Measurements from ENCODE around the gene ING1.
"Not testable (repeated sequence)": the region's sequence is repeated elsewhere in the genome, so short reads cannot be mapped to it uniquely, and the experiment has no call there.

ING1 gene

DNA sequence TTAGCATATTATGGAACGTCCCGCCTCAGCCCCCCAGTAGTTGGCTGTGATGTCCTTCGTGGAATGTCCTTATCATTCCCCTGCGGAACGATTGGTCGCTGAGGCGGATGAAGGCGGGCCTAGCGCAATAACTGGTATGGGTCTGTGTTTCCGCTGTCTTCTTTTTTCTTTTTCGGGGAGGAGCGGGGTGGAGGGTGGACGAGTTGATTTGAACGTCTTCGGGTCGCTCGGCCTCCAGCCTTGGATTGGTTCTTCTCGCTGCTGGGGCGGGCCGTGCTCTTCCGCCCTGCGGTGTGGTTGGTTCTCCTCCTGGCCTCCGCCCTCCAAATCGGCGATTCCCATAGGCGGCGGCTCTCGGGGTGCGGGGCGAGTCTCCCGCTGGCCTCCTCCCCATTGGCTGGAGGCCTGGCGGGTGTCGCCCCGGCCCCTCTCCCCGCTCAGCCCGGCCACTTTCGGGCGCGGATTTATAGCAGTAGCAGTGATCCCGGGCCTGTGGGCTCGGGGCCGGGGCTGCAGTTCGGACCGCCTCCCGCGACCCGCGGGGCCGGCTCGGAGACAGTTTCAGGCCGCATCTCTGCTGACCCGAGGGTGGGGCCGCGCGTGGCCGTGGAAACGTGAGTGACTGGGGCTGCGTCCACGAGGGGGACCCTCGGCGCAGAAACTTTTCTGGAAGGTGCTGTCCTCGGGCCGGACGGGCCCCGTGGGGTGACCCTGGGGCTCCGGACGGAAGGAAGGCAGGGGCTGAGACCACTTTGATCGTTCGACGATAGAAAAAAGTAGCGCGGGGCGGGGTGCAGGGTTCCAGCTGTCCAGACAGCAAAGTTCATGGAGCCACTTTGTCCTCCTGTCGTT is 2.1 kb downstream of the ING1 start:
- DNase-seq = peak; percentile 98

DNA sequence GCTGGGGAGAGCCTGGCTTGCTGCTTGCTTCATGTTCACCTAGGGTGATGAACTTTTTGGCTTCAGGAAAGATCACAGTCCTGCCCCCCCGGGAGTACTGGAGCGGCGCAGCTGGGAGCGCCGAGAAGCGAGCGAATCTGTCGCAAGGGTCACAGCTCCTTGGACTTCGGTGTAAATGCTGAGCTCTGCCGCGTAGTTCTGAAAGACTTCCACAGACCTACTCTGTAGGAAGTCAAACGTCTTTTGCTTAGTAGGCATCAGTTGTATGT is 2.7 kb downstream of the ING1 start:
- DNase-seq = peak; percentile 8

DNA sequence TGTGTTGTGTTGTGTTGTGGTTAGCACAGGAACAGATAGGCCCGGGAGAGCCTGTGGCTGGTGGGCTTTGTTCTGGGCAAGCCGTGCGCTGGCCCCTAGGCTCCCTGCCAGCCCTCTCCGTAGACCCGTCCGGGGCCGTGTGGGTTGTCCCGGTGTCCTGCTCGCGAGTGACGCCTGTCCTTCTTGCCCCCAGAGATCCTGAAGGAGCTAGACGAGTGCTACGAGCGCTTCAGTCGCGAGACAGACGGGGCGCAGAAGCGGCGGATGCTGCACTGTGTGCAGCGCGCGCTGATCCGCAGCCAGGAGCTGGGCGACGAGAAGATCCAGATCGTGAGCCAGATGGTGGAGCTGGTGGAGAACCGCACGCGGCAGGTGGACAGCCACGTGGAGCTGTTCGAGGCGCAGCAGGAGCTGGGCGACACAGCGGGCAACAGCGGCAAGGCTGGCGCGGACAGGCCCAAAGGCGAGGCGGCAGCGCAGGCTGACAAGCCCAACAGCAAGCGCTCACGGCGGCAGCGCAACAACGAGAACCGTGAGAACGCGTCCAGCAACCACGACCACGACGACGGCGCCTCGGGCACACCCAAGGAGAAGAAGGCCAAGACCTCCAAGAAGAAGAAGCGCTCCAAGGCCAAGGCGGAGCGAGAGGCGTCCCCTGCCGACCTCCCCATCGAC is 5.7 kb downstream of the ING1 start:
- no peak for DNase-seq

DNA sequence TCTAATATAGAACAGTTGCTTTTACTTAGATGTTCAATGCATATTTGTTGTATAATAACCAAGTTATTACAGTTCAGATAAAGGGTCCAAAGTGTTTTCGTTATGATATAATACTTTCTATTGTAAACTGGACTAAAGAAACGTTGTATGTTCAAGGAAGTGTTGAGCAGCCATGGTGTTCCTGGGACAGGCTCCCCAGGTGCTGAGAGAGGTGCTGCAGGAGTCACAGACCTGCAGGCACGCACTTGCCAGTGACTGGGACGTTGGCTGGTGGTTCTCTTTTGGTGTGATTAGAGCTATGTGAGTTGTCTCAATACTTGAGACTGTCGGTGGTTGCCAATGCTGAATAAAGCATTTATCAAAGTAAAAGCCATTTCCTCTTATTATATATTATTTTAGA is 9.5 kb downstream of the ING1 start:
- DNase-seq = no peak

DNA sequence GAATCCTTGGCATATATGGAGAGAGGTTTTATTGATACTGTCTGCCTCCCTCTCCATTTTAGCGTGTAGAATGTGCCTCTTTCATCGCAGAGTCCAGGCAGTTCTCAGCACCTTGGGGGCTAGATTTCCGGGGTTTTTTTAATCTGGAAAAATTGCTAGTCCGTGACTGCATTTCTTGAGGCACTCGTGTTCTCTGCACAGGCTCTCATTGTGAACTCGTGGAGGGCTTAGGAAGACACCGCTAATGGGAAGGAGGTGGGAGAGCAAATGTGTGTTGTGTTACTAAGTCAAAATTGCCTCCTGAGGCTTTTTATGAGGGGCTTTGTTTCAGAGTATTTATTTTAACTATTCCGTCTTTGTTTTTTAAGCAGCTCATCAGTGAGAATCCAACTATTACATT is 10.1 kb downstream of the ING1 start:
- DNase-seq = no peak

DNA sequence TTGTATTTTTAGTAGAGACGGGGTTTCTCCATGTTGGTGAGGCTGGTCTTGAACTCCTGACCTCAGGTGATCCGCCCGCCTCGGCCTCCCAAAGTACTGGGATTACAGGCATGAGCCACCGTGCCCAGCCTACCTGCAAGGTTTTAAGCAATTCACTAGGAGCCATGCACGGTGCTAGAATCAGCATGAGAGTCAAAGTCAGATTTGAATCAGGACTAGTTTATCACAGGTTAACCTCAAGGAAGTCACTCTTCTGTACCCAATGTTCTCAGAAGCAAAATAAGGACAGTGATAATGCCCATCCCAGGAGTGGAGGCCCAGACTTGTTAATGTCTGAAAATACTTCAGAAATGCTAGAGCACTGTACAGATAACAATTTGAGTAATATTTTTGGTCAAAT is 12.7 kb downstream of the ING1 start:
- DNase-seq = not testable (repeated sequence)

DNA sequence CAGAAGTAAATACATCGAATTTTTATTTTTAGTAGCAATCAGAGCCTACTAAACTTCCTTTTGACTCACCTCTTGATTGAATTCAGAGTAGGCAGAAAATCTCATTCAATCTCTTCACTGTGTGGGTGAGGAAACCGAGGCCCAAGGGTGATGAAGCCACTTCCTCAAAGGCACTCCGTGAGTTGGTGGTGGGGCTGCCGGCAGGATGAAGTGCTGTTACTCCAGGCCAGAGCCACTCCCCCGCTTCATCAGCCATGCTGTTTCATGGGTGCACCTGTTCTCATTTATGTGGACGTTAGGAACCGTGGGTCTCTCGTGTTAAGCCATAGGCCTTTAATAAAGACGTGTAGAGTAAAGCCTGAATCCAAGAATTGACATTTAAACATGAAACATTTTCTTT is 13.2 kb downstream of the ING1 start:
- DNase-seq = peak; percentile 84

DNA sequence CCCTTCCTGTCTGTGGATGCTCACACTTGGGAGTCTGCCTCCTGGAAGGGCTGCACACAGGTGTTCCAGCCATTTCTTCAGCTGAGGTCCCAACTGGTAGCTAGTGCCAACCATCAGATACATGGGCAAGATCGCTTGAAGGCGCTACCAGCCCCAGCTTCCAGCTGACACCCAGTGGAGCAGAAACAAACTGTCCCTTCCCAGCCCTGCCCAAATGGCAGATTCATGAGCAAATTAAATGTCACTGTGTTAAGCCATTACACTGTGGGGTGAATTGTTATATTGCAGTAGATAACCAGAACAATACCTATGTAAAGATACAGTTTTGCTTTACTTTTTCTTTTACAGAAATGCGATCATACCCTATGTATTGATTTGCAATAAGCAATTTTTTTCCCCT is 17.6 kb downstream of the ING1 start:
- DNase-seq = no peak

DNA sequence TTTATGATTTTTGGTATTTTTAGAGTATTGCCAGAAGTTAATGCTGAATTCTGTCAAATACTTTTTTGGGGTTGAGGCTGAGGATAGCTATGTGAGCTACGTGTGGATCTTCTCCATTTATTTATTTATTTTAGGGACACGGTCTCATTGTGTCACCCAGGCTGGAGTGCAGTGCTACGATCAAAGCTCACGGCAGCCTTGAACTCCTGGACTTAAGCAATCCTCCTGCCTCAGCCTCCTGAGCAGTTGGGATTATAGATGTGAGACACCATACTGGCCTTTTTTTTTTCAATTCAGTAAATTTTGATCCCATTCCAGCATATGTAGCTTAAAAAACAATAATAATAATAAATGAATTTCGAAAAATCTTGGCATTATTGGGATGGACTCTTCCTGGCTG is 21.1 kb downstream of the ING1 start:
- no peak for DNase-seq

DNA sequence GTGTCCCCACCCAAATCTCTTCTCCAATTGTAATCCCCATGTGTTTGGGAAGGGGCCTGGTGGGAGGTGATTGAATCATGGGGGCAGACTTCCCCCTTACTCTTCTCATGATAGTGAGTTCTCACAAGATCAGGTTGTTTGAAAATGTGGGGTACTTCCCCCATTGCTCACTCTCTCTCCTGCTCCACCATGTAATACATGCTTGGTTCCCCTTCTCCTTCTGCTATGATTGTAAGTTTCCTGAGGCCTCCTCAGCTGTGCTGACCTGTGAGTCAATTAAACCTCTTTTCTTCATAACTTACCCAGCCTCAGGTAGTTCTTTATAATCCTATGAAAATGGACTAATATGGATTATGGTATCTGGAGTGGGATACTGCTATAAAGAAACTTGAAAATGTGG is 24.1 kb downstream of the ING1 start:
- no peak for DNase-seq

DNA sequence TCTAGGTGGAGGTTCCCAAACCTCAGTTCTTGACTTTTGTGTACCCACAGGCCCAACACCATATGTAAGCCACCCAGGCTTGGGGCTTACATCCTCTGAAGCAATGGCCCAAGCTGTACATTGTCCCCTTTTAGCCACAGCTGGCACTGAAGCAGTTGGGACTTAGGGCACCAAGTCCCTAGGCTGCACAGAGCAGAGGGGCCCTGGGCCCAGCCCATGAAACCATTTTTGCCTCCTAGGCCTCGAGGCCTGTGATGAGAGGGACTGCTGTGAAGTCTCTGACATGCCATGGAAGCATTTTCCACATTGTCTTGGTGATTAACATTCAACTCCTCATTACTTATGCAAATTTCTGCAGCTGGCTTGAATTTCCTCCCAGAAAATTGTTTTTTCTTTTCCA is 30.2 kb downstream of the ING1 start:
- no peak for DNase-seq

DNA sequence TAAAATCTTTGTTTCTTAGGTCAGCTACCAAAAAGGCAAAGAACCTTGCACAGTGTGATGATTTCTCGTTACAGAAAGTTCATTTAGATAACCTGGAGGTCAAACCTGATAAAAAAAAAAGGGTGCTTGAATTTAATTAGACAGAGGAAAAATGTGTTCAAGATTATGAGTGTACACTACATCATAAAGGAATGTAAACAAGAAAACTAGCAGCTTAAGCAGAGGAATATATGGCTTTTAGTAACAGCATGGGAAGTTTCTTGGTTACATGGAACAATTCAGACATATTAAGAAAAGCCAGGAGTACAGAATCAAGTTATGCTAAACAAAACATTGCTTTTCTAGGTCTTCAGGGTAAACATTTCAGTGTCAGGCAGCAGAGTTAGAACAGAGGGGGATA is 32.9 kb downstream of the ING1 start:
- DNase-seq = no peak

DNA sequence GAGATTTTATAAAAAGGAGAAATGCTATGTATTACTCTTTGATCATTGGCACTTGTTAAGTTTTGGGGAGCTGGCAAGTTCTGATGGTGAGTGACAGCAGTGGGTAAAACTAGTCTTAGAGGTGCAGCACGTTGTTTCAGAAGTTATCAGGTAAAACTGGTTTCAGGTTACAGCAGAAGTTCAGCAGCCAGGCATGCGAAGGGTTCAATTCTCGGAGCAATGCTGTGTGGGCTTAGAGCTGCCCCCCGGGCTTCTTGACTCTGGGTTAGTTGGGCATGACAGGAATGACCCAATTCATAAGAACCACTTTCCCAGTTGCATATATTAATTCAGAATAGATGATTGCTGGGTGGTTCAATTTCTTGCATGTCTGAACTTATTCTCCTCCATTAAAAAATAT is 34.8 kb downstream of the ING1 start:
- no peak for DNase-seq

DNA sequence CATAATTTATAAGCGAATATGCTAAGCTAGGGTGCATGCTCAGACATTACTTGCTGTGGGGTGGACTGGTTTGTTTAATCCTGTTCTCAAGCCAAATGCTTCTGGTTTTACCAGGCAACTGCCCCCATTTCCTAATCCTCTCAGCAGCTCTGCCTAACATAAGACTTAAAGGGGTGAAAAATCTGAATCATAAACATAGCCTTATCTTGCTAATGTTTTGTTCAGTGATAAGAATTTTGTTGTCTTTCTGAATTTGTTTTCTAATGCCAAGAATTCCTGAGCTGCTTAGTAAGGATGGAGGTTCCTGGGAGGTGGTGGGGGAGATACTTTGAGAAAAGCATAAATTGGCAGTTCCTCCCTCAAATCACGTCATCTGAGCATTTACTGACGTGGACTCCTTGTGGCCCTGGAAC is 42.7 kb downstream of the ING1 start:
- DNase-seq = no peak

DNA sequence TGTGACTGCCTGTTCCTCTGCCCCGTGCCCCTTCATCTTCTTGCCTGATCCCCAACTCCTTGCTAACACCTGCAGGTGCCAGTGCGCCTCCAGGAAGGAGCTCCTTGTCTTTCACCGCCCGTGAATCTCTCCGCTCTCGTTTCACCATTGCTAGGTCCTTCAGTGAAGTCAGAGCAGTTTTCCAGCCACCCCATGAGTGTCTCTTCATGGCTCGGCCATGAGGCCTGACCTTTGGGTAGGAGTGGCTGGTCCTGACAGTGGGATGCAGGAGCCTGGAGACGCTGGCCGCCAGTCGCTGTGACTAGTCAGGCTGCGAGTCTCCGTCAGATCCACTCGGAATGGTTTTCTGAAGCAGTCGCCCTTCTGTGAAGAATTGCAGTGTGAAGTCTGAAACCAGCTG is 43.8 kb downstream of the ING1 start:
- no peak for DNase-seq

DNA sequence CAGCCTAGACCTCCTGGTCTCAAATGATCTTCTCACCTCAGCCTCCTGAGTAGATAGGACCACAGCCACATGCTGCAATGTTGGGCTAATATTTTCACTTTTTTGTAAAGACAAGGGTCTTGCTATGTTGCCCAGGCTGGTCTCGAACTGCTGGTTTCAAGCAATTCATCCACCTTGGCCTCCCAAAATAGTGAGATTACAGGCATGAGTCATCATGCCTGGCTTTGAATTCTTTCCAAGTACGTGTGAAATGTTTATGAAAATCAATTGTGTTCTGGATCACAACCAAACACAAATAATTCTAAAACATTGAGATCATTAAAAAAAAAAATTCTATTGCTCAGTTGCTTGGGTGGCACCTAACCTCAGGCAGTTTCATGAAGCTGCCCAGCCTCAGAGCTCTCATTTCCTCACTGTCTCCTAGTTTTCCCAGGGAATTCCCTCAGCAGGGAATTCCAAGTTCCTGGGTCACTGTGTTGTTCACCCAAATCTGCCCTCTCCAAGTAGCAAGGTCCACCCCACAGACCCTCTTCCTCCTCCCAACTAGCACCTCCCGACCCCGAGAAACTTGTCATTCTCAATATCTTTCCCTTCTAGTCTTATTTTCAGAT is 44.8 kb downstream of the ING1 start:
- no peak for DNase-seq

DNA sequence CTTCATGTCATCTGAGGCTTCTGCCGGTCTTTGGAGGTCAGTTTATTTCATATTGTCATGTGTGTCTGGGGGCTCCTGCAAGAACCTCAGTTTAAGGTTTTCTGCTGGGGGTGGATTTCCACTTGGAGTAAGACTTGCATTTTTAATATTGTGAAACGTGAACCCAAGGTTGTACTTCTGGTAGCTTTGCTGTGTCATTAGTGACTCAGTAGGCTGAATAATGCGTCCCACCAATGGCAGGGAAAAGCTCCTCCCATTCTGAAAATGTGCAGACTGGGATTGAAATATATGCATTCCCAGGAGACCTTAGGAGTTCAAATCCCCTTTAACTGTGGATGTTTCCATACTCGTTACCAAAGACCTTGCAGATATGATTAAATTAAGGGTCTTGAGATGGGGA is 46.2 kb downstream of the ING1 start:
- no peak for DNase-seq

DNA sequence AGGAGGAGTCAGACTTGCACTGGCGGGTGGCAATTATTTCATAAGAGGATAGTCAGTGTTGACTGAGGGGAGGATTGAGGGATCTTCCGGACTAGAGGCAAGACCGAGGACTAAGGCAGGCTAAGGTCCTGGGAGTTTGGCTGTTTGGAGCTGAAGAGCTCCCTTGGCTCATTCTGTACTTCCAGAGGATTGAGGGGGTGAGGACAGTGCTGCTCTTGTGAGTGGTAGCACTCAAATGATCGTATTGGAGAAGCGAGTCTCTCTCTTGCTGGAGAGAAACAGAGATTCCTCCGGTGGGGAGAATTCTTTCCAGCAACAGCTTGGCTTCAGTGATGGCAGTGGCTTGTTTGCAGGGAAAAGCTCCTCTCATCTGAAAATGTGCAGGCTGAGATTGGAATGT is 47.1 kb downstream of the ING1 start:
- no peak for DNase-seq

DNA sequence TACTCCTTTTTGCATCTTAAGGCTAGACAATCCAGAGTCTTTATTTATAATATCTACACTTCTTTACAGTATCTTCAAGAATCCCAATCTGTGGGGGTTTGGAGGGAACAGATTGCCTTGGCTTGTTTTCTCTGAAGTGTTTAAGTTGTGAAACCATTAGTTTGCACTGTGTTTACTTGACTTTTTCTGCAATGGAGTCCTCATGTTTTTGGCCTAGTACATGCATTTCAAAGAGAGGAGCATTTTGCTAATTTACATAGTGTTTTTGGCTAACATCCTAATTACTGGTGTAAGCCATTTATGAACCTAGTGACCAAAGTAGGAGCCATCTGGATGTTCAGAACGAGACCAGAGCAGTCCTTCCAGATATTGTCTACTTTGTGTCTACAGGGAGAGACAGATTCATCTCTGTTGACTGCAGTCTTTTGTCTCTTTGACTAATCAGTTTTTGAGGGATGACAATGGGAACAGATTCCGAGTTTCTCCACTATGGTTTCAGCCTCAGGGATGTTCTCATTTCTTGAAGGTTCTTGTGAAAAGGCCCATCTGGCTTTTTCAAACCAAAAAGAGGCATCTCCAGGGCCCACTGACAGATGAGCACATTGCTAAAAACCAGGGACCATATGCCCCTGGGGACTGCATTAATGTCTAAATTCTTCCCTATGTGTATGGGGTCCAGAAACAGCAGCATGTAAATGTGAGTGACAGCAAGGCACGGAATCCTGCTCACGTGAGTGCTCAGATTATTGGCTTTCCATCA is 53.4 kb downstream of the ING1 start:
- DNase-seq = no peak

DNA sequence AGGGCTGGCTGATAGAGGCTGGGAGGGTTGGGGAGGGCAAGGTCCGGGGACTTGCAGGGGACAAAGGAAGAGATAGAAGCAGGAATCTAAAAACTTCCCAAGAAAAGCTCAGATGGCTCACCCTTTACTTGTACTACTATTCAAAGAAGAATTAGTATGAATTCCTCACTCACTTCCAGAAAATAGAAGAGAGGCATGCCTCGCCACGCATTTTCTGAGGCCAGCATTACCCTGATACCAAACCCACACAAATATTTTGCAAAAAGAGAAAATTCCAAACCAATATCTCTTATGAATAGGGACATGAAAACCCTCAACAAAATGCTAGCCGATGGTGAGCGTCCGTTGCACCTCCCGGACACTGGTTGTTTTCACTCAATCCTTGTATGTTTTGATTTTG is 54.0 kb downstream of the ING1 start:
- DNase-seq = no peak

DNA sequence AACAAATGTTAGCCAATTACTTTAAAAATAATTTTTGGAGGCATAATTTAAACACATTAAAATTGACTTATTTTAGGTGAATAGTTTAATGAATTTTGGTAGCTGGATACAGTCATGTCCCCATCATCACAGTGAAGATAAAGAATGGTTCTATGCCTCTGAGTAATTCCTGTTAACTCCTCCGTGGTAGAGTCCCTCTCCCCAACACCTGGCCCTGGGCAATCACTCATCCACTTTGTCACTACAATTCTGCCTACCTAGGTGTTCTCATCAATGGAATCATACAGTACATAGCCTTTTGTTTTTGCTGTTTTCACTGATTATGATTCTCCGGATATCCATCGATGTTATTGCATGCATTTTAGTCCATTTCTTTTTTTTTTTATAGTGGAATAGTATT is 55.6 kb downstream of the ING1 start:
- no peak for DNase-seq

DNA sequence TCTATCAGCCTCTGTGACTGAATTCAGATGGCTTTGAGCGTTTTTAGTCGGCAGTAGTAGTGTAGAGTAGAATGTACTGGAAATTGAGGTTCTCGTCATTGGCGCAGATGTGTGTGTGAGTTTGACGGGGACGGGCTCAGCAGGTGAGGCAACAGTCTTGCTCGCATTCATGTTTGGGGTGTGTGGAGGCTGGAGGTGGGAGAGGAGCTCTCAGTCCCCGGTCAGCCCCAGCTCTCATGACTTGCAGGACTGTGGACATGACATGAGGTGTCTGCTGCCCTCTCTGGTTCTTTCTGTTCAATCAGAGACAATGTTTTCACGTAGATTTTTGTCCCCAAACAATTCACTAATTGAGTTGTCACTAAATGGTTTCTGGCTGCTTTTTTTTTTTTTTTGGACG is 57.2 kb downstream of the ING1 start:
- no peak for DNase-seq

DNA sequence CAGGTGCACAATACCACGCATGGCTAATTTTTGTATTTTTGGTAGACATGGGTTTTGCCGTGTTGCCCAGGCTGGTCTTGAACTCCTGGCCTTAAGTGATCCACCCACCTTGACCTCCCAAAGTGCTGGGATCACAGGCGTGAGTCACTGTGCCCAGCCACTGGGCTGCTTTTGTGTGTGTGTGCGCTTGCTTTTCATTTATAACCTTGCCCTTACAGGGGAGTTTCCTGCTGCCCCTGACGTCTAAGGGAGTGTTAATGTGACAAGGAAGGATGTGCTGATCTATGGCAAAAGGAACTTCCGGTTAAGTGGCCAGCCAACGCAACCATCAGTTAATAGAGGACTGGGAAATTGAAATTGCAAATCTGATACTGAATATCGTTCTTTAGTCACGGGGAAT is 57.7 kb downstream of the ING1 start:
- no peak for DNase-seq
